GM12878 (cell line): ENCODE results near the gene TK2. TPM values are rescaled to one million over a fixed set of nuclear protein-coding genes. Genes with fewer than 3 reads are reported as not detected.

ENCODE experiments used
- ATAC-seq: fragments of 200-7000 bp; cut with Tn5 transposase; 3 replicates; pipeline ENCODE4 v1.9.1; 2020; ENCODE audit warnings: mild to moderate bottlenecking, moderate library complexity
- BruUV-seq: library from RNA; stranded (reverse); fragments of 400-500 nt; replicated peaks from 2 replicates; lab custom pipeline; 2021; lab: Mats Ljungman, UMichigan
- CTCF ChIA-PET: fragments of 300-600 bp; sonication (Branson Sonifier 250); formaldehyde crosslinking; extraction: SDS; loops from one replicate; lab custom pipeline; 2021; ENCODE audit warnings: inconsistent platforms; lab: Yijun Ruan, JAX
- POLR2A ChIA-PET: fragments of 350-600 bp; formaldehyde crosslinking; extraction: SDS; loops from one replicate; lab custom pipeline; 2021; ENCODE audit warnings: inconsistent platforms; lab: Charles Lee
- RAD21 ChIA-PET: fragments of 300-600 bp; sonication (Branson Sonifier 250); formaldehyde crosslinking; loops from one replicate; lab custom pipeline; 2023; ENCODE audit warnings: antibody characterized with exemption; ENCODE audit not compliant: unreplicated experiment; lab: Charles Lee
- SMC1A ChIA-PET: fragments of 300-600 bp; sonication (Branson Sonifier 250); formaldehyde crosslinking; loops from one replicate; lab custom pipeline; 2023; ENCODE audit not compliant: unreplicated experiment, uncharacterized antibody; lab: Charles Lee
- DNase-seq: peaks from one replicate; pipeline ENCODE4 v3.0.0-alpha.2; 2011; ENCODE audit warnings: low read depth, low spot score
- FAIRE-seq: peaks from 3 replicates; lab custom pipeline; 2011; peaks lifted over from hg19 to GRCh38; lab: Jason Lieb, UNC
- H2AFZ ChIP-seq: 2 replicates; pipeline ENCODE4 v1.6.0; 2011; ENCODE audit warnings: low read depth, low read length, control low read depth; ENCODE audit not compliant: control insufficient read depth
- H3K27ac ChIP-seq: 2 replicates; pipeline ENCODE4 v1.5.1; 2011; ENCODE audit warnings: control low read depth; ENCODE audit not compliant: control insufficient read depth, insufficient read depth
- H3K27me3 ChIP-seq, 2 experiments: replicated peaks in 1 of 2; 2 replicates each; pipeline versions ENCODE4 v1.6.0 to v1.6.1; 2011; ENCODE audit warnings: low read length in 1 of 2; ENCODE audit not compliant: control insufficient read depth in 2 of 2, insufficient read depth in 2 of 2
- H3K36me3 ChIP-seq, 2 experiments: 2 replicates each; pipeline ENCODE4 v1.5.1; 2011; ENCODE audit warnings: low read length in 1 of 2; ENCODE audit not compliant: control insufficient read depth in 2 of 2, insufficient read depth in 2 of 2
- H3K4me1 ChIP-seq: 2 replicates; pipeline ENCODE4 v1.6.1; 2011; ENCODE audit warnings: mild to moderate bottlenecking, low read length, moderate library complexity, mixed read lengths; ENCODE audit not compliant: control insufficient read depth, insufficient read depth
- H3K4me2 ChIP-seq: 2 replicates; pipeline ENCODE4 v1.6.0; 2011; ENCODE audit warnings: control low read depth; ENCODE audit not compliant: control insufficient read depth, insufficient read depth
- H3K4me3 ChIP-seq: fragments of 200-600 bp; sonication (generic); 2 replicates; pipeline ENCODE4 v1.5.1; 2016
- H3K79me2 ChIP-seq: 2 replicates; pipeline ENCODE4 v1.6.0; 2011; ENCODE audit warnings: low read length; ENCODE audit not compliant: control insufficient read depth, insufficient read depth
- H3K9ac ChIP-seq: 2 replicates; pipeline ENCODE4 v1.8.0; 2011; ENCODE audit warnings: low read length, control low read depth, mixed read lengths; ENCODE audit not compliant: control insufficient read depth, insufficient read depth
- H3K9me3 ChIP-seq: replicated peaks from 3 replicates; pipeline ENCODE4 v1.5.1; 2011; ENCODE audit warnings: mild to moderate bottlenecking, low read length; ENCODE audit not compliant: control insufficient read depth, insufficient read depth
- H4K20me1 ChIP-seq: 2 replicates; pipeline ENCODE4 v1.6.0; 2011; ENCODE audit not compliant: control insufficient read depth, insufficient read depth
- EGR1 ChIP-seq, 2 experiments: IDR thresholded peaks; 1 replicate in 1 of 2; 2 replicates in 1 of 2; pipeline ENCODE4 v1.6.1; 2011 to 2012; ENCODE audit warnings: low read depth in 2 of 2, low read length in 2 of 2, borderline replicate concordance in 1 of 2, mild to moderate bottlenecking in 1 of 2, moderate library complexity in 1 of 2
- MYB ChIP-seq: fragments of 150-350 bp; IDR thresholded peaks from 2 replicates; pipeline ENCODE4 v1.6.1; 2014; ENCODE audit warnings: mild to moderate bottlenecking, low read depth, low read length, borderline replicate concordance
- PKNOX1 ChIP-seq: fragments of 450-650 bp; IDR thresholded peaks from 2 replicates; pipeline ENCODE4 v1.6.1; 2016; ENCODE audit warnings: mild to moderate bottlenecking
- POLR2AphosphoS5 ChIP-seq: IDR thresholded peaks from 2 replicates; pipeline ENCODE4 v1.6.1; 2011; ENCODE audit warnings: mild to moderate bottlenecking, low read length, inconsistent platforms
- SMAD5 ChIP-seq: IDR thresholded peaks from 2 replicates; pipeline ENCODE4 v1.6.1; 2016; ENCODE audit warnings: antibody characterized with exemption, low read depth
- STAT3 ChIP-seq: IDR thresholded peaks from 2 replicates; pipeline ENCODE4 v1.6.1; 2011; ENCODE audit warnings: low read depth, low read length, improper control_type of control experiment
- TBL1XR1 ChIP-seq: IDR thresholded peaks from 2 replicates; pipeline ENCODE4 v1.6.1; 2012; ENCODE audit warnings: low read depth, low read length, improper control_type of control experiment
- WRNIP1 ChIP-seq: IDR thresholded peaks from 2 replicates; pipeline ENCODE4 v1.6.1; 2011; ENCODE audit warnings: low read depth, low read length, improper control_type of control experiment, borderline replicate concordance
- ZNF384 ChIP-seq: IDR thresholded peaks from 2 replicates; pipeline ENCODE4 v1.6.1; 2012; ENCODE audit warnings: low read depth, mild to moderate bottlenecking, low read length, improper control_type of control experiment, borderline replicate concordance
- ZZZ3 ChIP-seq: IDR thresholded peaks from 2 replicates; pipeline ENCODE4 v1.6.1; 2011; ENCODE audit warnings: low read depth; ENCODE audit not compliant: control insufficient read depth, insufficient read length
- WGBS: methylation state at CpG from one replicate; pipeline ENCODE4 v1.1.6; 2016; ENCODE audit warnings: low lambda C conversion rate; ENCODE audit not compliant: insufficient replicate concordance, insufficient coverage; ENCODE audit errors: missing lambda C conversion rate; 5-methylcytosine and 5-hydroxymethylcytosine counted together
- in situ Hi-C: fragments of 300-500 bp; cut with MboI; formaldehyde crosslinking; loops from 9 replicates; pipeline ENCODE4 v1.14.3; 2018; ENCODE audit warnings: mixed read lengths
- intact Hi-C: fragments of 100-400 bp; cut with micrococcal nuclease; formaldehyde crosslinking; loops from one replicate; pipeline ENCODE4 v1.14.2; 2022; ENCODE audit not compliant: unreplicated experiment
- polyA plus RNA-seq, 11 experiments: library from polyadenylated mRNA; depleted of rRNA in 4 of 11; unstranded in 6 of 11; stranded (reverse) in 5 of 11; fragments of >200 nt; fragmentation: Nextera tagmentation in 4 of 11; fragmentation: Illumina TruSeq in 1 of 11; extraction: Ambion mirVana in 4 of 11; extraction: Trizol in 1 of 11; gene quantifications; 1 replicate in 1 of 11; 2 replicates in 10 of 11; pipeline versions ENCODE4 v1.2.1 to v1.2.3, GENCODE V29; 2011 to 2016; ENCODE audit warnings: inconsistent platforms in 2 of 11, missing spikeins in 2 of 11, low read depth in 1 of 11
- total RNA-seq, 4 experiments: library from RNA; depleted of rRNA in 3 of 4; stranded (reverse); fragments of >200 nt in 3 of 4; fragmentation: Illumina TruSeq in 1 of 4; extraction: Trizol in 1 of 4; gene quantifications; 2 replicates each; pipeline versions ENCODE4 v1.2.1 to v1.2.3, GENCODE V29; 2013 to 2021

TK2 gene
- total and polyA plus RNA-seq, 10 of the 15 experiments (the other 5 are each of a cell fraction or from before 2014, with no cell fraction given), result 1.3 to 12.4 (median 3.0) TPM

- TF ChIP-seq STAT3 (no peak), ZZZ3 (no peak), ZNF384 (no peak)
Measured at GRCh38 chr16:66507731-66508239, 42.1 kb downstream of the TK2 start (continued).

GRCh38 chr16:66503612-66504011 lies 46.3 kb downstream of the TK2 start:
- Histone ChIP-seq H3K27ac (no peak overlapping the region), H3K36me3 (no peaks in the 10 kb centered on the region), H3K4me1 (no peaks in the 10 kb centered on the region), H3K79me2 (no peaks in the 10 kb centered on the region), H4K20me1 (no peaks in the 10 kb centered on the region), H3K4me2 (no peak overlapping the region), H3K27me3 (no peaks in the 10 kb centered on the region), H3K4me3 (no peak overlapping the region), H3K9ac (no peak overlapping the region), H2AFZ (no peak overlapping the region), H3K9me3 (no peaks in the 10 kb centered on the region)
- intact Hi-C loops, result no loop called here
- DNase-seq (no peak), ATAC-seq (no peak), FAIRE-seq (no peak)
- no TSS peak for BruUV-seq
- in situ Hi-C loops, result no loop called here
- CTCF ChIA-PET, result interaction anchor here (1.8 kb wide), 1 partner anchor 21 kb away, joined by 5 read pairs; no protein-coding TSS in a partner anchor
- RAD21 ChIA-PET, result no interaction called here
- SMC1A ChIA-PET, result no interaction called here
- WGBS, result 70% methylated on average over 3 of the region's 3 CpGs
- POLR2A ChIA-PET, result no interaction called here
- TF ChIP-seq WRNIP1 (no peak), SMAD5 (no peak), POLR2AphosphoS5 (no peak), MYB (no peak), PKNOX1 (no peak), EGR1 (IDR thresholded peaks at IDR 0.05; ENCODE audit: borderline replicate concordance in 1 of 2, low read depth in 2 of 2, low read length in 2 of 2) (no peak), TBL1XR1 (no peak)
